ENCODE results near the gene AGAP5. TPM values are rescaled to one million over a fixed set of nuclear protein-coding genes. Genes with fewer than 3 reads are reported as not detected.
"Not testable (repeated sequence)": the region's sequence is repeated elsewhere in the genome, so short reads cannot be mapped to it uniquely, and the experiment has no call there.

Gene AGAP5
- total and polyA plus RNA-seq, 7 donors = 1.4 to 3.6 (median 2.3) TPM

DNA sequence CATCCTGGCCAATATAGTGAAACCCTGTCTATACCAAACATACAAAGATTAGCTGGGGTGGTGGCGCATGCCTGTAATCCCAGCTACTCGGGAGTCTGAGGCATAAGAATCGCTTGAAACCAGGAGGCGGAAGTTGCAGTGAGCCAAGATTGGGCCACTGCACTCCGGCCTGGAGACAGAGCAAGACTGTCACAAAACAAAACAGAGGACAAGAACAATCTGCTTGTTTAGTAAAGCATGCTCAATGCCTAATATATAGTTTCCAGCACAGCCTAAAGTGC is 44.5 kb upstream of the AGAP5 start:
- peak overlapping the region; percentile 92 for H3K27ac ChIP-seq
- 89 to 95% (median 94%) methylated on average over 5 of the region's 5 CpGs for WGBS, 3 donors
- ATAC-seq (no peak), DNase-seq (no peak)
- H3K4me3 ChIP-seq = peak overlapping the region; percentile 88
- H3K27me3 ChIP-seq (ENCODE audit: insufficient read depth in 3 of 3, low read length in 2 of 3) = no peaks in the 10 kb centered on the region
- H3K36me3 ChIP-seq (ENCODE audit: insufficient read depth in 1 of 2, low read depth in 1 of 2) = peaks cover 0 to 16% of the 10 kb centered on the region in 2 donors
- peaks cover 32% of the 10 kb centered on the region for H3K4me1 ChIP-seq
- H3K9me3 ChIP-seq = no peaks in the 10 kb centered on the region
- TF ChIP-seq CTCF (IDR thresholded peaks at IDR 0.05) = no peak
- intact Hi-C loops (cut with DNase I) = no loop called here

- H3K27ac ChIP-seq; H3K27me3 ChIP-seq (ENCODE audit: insufficient read depth in 3 of 3, low read length in 2 of 3); H3K4me3 ChIP-seq; intact Hi-C loops (cut with DNase I); ATAC-seq; DNase-seq; H3K36me3 ChIP-seq (ENCODE audit: insufficient read depth in 1 of 2, low read depth in 1 of 2); H3K9me3 ChIP-seq: not testable (repeated sequence)
- WGBS, 3 donors = 88 to 95% (median 89%) methylated on average over 17 to 18 of the region's 18 CpGs
- H3K4me1 ChIP-seq = peaks cover 24% of the 10 kb centered on the region
Observed at GRCh38 chr10:73740501-73741254, 42.8 kb upstream of the AGAP5 start.

GRCh38 chr10:73734796-73735305 is 36.9 kb upstream of the AGAP5 start:
- no peak for TF ChIP-seq CTCF (IDR thresholded peaks at IDR 0.05)
- H3K36me3 ChIP-seq (ENCODE audit: insufficient read depth in 1 of 2, low read depth in 1 of 2) = peaks cover 9 to 44% of the 10 kb centered on the region in 2 donors
- no peaks in the 10 kb centered on the region for H3K27me3 ChIP-seq (ENCODE audit: insufficient read depth in 3 of 3, low read length in 2 of 3)
- H3K4me3 ChIP-seq = no peak overlapping the region
- ATAC-seq (no peak), DNase-seq (no peak)
- peaks cover 24% of the 10 kb centered on the region for H3K4me1 ChIP-seq
- intact Hi-C loops (cut with DNase I) = loop anchor here in 1 of 2 donors (5.0 kb wide), 1 partner anchor 83 kb away; no protein-coding TSS in a partner anchor
- no peaks in the 10 kb centered on the region for H3K9me3 ChIP-seq
- peak overlapping the region; percentile 63 for H3K27ac ChIP-seq
- 59 to 80% (median 76%) methylated on average over 3 to 5 of the region's 5 CpGs for WGBS, 3 donors

GRCh38 chr10:73734028-73734720 is 36.3 kb upstream of the AGAP5 start:
- Histone ChIP-seq H3K27ac (peak overlapping the region; percentile 63), H3K4me1 (peaks cover 29% of the 10 kb centered on the region), H3K9me3 (no peaks in the 10 kb centered on the region), H3K36me3 (ENCODE audit: insufficient read depth in 1 of 2, low read depth in 1 of 2) (peaks cover 9 to 42% of the 10 kb centered on the region in 2 donors), H3K4me3 (no peak overlapping the region), H3K27me3 (ENCODE audit: insufficient read depth in 3 of 3, low read length in 2 of 3) (no peaks in the 10 kb centered on the region)
- ATAC-seq = no peak
- no peak for TF ChIP-seq CTCF (IDR thresholded peaks at IDR 0.05)
- 83 to 85% (median 85%) methylated on average over 12 to 16 of the region's 16 CpGs for WGBS, 3 donors
- intact Hi-C loops (cut with DNase I) = loop anchor here in 1 of 2 donors (5.0 kb wide), 1 partner anchor 82 kb away; no protein-coding TSS in a partner anchor
- DNase-seq = no peak

GRCh38 chr10:73732931-73733623 is 35.2 kb upstream of the AGAP5 start:
- H3K4me1 ChIP-seq = peaks cover 37% of the 10 kb centered on the region
- DNase-seq = no peak
- no peaks in the 10 kb centered on the region for H3K27me3 ChIP-seq (ENCODE audit: insufficient read depth in 3 of 3, low read length in 2 of 3)
- no peak for ATAC-seq
- no peaks in the 10 kb centered on the region for H3K9me3 ChIP-seq
- H3K4me3 ChIP-seq = no peak overlapping the region
- H3K27ac ChIP-seq = peak overlapping the region; percentile 16
- whole genome bisulfite sequencing, 3 donors = 75 to 77% (median 75%) methylated on average over 72 to 84 of the region's 84 CpGs
- intact Hi-C loops (cut with DNase I) = loop anchor here in 1 of 2 donors (5.0 kb wide), 1 partner anchor 81 kb away; no protein-coding TSS in a partner anchor
- peaks cover 9 to 43% of the 10 kb centered on the region in 2 donors for H3K36me3 ChIP-seq (ENCODE audit: insufficient read depth in 1 of 2, low read depth in 1 of 2)
- no peak for TF ChIP-seq CTCF (IDR thresholded peaks at IDR 0.05)

Data from psoas muscle (tissue), 8 donors.